ENCODE measurements around the gene ACOT7. TPM values are rescaled to one million over a fixed set of nuclear protein-coding genes. Genes with fewer than 3 reads are reported as not detected.

Gene ACOT7
- total RNA-seq, 1 donor from 2014 or later: 40.0 TPM

DNA sequence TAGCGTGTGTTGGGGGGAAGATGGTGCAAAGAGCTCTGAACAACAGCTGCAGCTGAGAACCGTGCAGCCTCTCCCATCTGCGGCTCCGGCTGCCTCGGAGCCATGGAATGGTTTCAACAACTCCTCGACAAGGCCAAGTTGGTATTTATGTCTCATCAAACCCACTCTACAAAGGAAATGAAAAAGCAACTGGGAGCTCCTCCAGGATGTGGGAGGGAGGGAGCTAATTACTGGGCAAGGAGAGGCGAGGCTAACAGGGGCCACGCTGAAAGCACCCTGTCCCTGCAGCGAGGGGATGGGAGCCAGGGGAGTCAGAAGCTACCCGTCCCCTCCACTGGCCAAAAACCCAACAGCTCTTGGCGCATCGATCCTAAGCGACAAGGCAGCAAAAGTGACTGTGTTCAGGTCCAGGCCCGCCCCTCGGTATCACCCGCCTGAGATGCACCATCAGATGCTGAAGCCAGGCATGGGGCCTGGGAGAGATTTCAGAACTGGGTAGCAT, 63.1 kb downstream of the ACOT7 start:
- H3K27me3 Mint-ChIP-seq: no peaks in the 10 kb centered on the region
- H3K4me3 Mint-ChIP-seq: no peak overlapping the region
- H3K9me3 Mint-ChIP-seq: no peaks in the 10 kb centered on the region
- H3K4me1 Mint-ChIP-seq (ENCODE audit: unreplicated experiment): peaks cover 13% of the 10 kb centered on the region
- no peak overlapping the region for H3K27ac Mint-ChIP-seq
- peaks cover 4% of the 10 kb centered on the region for H3K36me3 Mint-ChIP-seq
- no peak for DNase-seq (ENCODE audit: extremely low spot score, unreplicated experiment)
- TF ChIP-seq, protein P1, sequence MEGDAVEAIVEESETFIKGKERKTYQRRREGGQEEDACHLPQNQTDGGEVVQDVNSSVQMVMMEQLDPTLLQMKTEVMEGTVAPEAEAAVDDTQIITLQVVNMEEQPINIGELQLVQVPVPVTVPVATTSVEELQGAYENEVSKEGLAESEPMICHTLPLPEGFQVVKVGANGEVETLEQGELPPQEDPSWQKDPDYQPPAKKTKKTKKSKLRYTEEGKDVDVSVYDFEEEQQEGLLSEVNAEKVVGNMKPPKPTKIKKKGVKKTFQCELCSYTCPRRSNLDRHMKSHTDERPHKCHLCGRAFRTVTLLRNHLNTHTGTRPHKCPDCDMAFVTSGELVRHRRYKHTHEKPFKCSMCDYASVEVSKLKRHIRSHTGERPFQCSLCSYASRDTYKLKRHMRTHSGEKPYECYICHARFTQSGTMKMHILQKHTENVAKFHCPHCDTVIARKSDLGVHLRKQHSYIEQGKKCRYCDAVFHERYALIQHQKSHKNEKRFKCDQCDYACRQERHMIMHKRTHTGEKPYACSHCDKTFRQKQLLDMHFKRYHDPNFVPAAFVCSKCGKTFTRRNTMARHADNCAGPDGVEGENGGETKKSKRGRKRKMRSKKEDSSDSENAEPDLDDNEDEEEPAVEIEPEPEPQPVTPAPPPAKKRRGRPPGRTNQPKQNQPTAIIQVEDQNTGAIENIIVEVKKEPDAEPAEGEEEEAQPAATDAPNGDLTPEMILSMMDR (conservative IDR thresholded peaks at IDR 0.05): no peak

DNA sequence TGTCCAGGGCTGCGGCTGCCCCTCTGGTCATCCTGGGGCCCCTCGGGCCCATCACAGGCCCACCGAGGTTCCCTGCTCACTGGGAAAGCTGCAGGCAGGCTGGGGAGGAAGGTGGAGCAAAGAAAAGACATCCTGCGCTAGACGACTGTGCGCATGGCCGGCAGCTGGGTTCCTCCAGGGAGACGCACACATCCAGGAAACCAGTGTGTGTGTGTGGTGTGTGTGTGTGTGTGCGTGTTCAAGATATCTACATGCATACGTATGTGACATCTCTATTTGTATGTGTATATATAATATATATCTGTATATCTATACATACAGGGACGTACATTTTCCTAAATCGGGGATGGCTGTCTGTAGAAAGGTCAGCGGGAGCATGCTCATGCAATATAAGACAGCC, 63.7 kb downstream of the ACOT7 start:
- no peak overlapping the region for H3K27ac Mint-ChIP-seq
- TF ChIP-seq, protein P1 (conservative IDR thresholded peaks at IDR 0.05): no peak
- H3K36me3 Mint-ChIP-seq: peaks cover 4% of the 10 kb centered on the region
- H3K27me3 Mint-ChIP-seq: no peaks in the 10 kb centered on the region
- H3K4me1 Mint-ChIP-seq (ENCODE audit: unreplicated experiment): peaks cover 13% of the 10 kb centered on the region
- H3K9me3 Mint-ChIP-seq: no peaks in the 10 kb centered on the region
- DNase-seq (ENCODE audit: extremely low spot score, unreplicated experiment): no peak
- H3K4me3 Mint-ChIP-seq: no peak overlapping the region

DNA sequence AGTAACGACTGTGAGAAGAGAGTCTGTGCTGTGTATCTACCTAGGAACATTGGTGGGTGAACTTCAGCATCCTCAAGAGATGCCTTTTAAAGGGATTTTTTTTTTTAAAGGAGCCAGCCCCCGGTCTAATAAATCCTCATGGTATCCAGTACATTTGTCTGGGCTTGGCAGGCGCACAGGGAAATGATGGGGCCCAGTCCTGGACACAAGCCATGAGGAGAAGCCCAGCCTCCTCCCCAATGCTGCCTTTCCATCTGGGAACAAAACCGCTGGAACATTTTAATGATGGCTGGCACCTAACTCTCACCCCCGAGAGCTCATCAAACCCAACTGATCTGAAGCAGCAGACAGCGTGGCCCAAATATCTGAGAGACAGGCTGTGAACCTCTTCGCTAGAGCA, 64.2 kb downstream of the ACOT7 start:
- TF ChIP-seq, protein P1 (conservative IDR thresholded peaks at IDR 0.05): no peak
- Mint-ChIP-seq H3K4me1 (ENCODE audit: unreplicated experiment) (peaks cover 13% of the 10 kb centered on the region), H3K27ac (no peak overlapping the region), H3K4me3 (no peak overlapping the region), H3K9me3 (no peaks in the 10 kb centered on the region), H3K27me3 (no peaks in the 10 kb centered on the region), H3K36me3 (peaks cover 4% of the 10 kb centered on the region)
- no peak for DNase-seq (ENCODE audit: extremely low spot score, unreplicated experiment)

DNA sequence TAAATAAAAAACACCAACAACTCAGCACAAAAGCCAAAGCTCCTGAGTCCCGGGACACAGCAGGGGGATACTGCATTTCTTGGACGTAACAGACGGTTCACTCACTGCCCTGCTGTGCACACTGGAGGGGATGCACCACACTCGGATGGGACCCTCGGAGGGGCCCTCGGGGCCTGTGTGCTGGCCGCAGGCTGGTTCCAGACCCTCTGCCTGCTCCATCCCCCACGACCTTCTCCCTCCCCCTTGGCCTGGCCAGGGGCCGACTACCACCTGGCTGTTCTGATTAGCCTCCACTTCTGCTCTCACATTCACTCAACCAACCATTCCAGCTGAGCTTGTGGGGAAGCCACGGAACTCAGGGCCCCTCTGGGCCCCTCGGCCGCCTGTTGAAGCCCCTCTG, 64.9 kb downstream of the ACOT7 start:
- H3K36me3 Mint-ChIP-seq: peaks cover 4% of the 10 kb centered on the region
- TF ChIP-seq, protein P1 (conservative IDR thresholded peaks at IDR 0.05): no peak
- no peaks in the 10 kb centered on the region for H3K27me3 Mint-ChIP-seq
- peaks cover 13% of the 10 kb centered on the region for H3K4me1 Mint-ChIP-seq (ENCODE audit: unreplicated experiment)
- DNase-seq (ENCODE audit: extremely low spot score, unreplicated experiment): no peak
- H3K27ac Mint-ChIP-seq: no peak overlapping the region
- H3K4me3 Mint-ChIP-seq: no peak overlapping the region
- no peaks in the 10 kb centered on the region for H3K9me3 Mint-ChIP-seq

DNA sequence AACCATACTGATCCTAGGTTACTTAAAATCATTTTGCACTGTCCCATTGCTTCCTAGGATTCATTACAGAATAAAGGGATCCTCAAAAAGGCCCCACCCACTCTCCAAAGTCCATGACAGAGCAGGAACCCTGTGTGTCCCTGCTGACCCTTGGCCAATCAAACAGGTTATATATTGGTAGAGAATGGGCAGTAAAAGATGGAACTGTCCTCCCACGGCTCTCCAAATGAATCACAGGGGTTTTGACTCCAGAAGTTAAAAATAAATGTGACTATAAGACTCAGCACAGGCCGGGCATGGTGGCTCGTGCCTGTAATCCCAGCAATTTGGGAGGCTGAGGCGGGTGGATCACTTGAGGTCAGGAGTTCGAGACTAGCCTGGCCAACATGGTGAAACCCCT, 65.5 kb downstream of the ACOT7 start:
- no peak for DNase-seq (ENCODE audit: extremely low spot score, unreplicated experiment)
- Mint-ChIP-seq H3K27ac (no peak overlapping the region), H3K36me3 (peaks cover 4% of the 10 kb centered on the region), H3K4me1 (ENCODE audit: unreplicated experiment) (peaks cover 13% of the 10 kb centered on the region), H3K4me3 (no peak overlapping the region), H3K27me3 (no peaks in the 10 kb centered on the region), H3K9me3 (no peaks in the 10 kb centered on the region)
- TF ChIP-seq, protein P1 (conservative IDR thresholded peaks at IDR 0.05): no peak

DNA sequence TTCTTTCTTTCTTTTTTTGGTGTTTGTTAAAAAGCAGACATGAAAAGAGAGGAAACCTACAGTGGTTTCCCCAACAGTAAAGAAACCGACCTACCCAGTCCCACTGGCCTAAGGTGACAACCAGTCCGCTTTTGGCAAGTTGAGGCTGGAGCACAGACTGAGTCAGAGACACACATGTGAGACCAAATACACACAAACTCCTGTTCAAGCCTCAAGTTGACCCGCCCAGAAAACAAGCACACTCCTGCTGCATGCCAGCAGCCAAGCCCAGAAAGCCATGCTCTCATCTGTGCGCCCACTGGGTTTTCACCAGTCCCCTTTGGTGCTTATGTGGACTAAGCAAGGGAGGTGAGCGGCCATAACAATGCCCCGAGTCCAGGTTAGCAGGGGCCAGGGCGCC, 68.1 kb downstream of the ACOT7 start:
- no peak for DNase-seq (ENCODE audit: extremely low spot score, unreplicated experiment)
- Mint-ChIP-seq H3K27ac (no peak overlapping the region), H3K4me1 (ENCODE audit: unreplicated experiment) (peaks cover 13% of the 10 kb centered on the region), H3K4me3 (no peak overlapping the region), H3K9me3 (no peaks in the 10 kb centered on the region), H3K36me3 (peaks cover 7% of the 10 kb centered on the region), H3K27me3 (no peaks in the 10 kb centered on the region)
- TF ChIP-seq, protein P1 (conservative IDR thresholded peaks at IDR 0.05): no peak

All from type B pancreatic cell (in vitro differentiated cells).